Measurements from ENCODE around the gene CADM1.

The CADM1 gene

DNA sequence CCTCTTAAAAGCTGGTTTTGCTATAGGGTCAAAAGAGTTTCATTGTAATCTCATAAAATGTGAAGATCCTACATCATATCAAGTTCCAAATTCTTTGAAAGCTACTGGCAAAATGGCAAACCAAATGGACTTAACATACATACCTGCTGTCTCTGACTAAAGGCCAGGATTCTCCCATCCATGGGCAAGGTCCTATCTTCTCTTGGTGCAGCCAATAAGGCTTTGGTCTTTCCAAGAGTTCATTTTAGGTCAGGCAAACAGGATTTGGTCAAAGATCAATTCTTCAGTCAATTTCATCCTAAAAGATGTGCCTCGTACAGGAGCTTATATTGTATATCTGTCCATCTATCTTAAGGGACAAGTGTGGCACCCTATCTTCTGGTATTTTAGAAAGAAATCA, 49.7 kb downstream of the CADM1 start:
- no peak for TF ChIP-seq POLR2AphosphoS5 (IDR thresholded peaks at IDR 0.05; ENCODE audit: low read depth, low read length)
- no peak for TF ChIP-seq FOXP2 (optimal IDR thresholded peaks at IDR 0.05; ENCODE audit: borderline replicate concordance, extremely low read depth, extremely low read length, insufficient read depth)

DNA sequence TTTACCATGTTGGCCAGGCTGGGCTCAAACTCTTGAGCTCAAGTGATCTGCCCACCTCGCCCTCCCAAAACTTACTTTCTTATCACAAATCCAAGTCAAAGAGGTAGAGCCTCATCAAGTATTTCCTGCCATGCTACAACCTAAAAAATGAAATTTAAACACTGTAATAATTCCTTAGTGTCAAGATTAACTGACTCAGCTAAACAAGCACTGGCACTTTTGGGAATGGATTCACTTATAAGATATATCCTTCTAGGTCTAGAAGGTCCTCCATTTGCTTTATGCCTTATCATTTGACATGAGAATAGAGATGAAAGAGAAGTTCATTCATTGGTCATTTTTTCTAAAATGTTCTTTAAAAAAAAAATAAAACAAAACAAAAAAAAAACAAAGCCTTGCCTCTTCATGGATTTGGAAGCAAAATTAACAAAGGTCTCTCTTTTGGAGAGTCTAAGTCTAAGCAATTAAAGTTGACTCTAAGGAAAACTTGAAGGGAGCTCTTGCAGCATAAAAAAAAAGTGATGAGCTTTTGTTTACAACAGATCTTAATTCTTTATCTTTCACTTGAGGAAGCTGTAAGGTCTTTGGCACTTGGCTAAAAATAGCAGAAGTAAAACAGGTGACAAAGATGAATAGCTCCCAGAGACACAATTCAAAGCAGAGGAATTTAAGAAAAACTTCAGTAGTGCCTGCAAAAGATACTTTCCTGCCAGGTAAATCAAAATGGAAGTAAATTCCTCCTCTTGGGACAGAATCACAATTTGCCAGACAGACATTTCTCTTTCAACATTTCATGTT, 50.3 kb downstream of the CADM1 start:
- TF ChIP-seq TAF1 (IDR thresholded peaks at IDR 0.05; ENCODE audit: borderline replicate concordance, insufficient read depth, low read length) (no peak), POLR2AphosphoS5 (IDR thresholded peaks at IDR 0.05; ENCODE audit: low read depth, low read length) (no peak), SIN3A (IDR thresholded peaks at IDR 0.05; ENCODE audit: borderline replicate concordance, insufficient read depth, low read length) (no peak), FOXP2 (optimal IDR thresholded peaks at IDR 0.05; ENCODE audit: borderline replicate concordance, extremely low read depth, extremely low read length, insufficient read depth) (no peak)
- TF ChIP-seq, protein P1, sequence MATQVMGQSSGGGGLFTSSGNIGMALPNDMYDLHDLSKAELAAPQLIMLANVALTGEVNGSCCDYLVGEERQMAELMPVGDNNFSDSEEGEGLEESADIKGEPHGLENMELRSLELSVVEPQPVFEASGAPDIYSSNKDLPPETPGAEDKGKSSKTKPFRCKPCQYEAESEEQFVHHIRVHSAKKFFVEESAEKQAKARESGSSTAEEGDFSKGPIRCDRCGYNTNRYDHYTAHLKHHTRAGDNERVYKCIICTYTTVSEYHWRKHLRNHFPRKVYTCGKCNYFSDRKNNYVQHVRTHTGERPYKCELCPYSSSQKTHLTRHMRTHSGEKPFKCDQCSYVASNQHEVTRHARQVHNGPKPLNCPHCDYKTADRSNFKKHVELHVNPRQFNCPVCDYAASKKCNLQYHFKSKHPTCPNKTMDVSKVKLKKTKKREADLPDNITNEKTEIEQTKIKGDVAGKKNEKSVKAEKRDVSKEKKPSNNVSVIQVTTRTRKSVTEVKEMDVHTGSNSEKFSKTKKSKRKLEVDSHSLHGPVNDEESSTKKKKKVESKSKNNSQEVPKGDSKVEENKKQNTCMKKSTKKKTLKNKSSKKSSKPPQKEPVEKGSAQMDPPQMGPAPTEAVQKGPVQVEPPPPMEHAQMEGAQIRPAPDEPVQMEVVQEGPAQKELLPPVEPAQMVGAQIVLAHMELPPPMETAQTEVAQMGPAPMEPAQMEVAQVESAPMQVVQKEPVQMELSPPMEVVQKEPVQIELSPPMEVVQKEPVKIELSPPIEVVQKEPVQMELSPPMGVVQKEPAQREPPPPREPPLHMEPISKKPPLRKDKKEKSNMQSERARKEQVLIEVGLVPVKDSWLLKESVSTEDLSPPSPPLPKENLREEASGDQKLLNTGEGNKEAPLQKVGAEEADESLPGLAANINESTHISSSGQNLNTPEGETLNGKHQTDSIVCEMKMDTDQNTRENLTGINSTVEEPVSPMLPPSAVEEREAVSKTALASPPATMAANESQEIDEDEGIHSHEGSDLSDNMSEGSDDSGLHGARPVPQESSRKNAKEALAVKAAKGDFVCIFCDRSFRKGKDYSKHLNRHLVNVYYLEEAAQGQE (IDR thresholded peaks at IDR 0.05; ENCODE audit: insufficient read depth in 1 of 2, low read depth in 2 of 2, low read length in 2 of 2): no peak

DNA sequence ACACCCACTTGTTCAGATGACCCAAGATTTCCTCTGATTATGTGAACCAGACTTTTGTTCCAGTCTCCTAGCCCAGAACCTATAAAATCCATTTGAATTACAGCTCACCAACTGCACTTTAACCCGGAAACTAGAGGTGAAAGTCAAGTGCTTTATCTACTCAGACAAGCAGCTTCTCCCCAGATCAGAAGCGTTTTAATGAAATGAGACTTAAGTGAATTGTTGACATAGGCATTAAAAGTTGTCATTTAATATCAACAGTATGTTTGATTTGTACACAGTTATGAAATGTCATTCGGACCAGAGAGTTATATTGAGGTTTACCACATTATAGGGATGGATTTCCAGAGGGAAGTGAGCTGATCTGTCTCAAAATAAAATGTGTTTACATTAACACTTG, 52.0 kb downstream of the CADM1 start:
- TF ChIP-seq POLR2AphosphoS5 (IDR thresholded peaks at IDR 0.05; ENCODE audit: low read depth, low read length) (no peak), TAF1 (IDR thresholded peaks at IDR 0.05; ENCODE audit: borderline replicate concordance, insufficient read depth, low read length) (no peak), SIN3A (IDR thresholded peaks at IDR 0.05; ENCODE audit: borderline replicate concordance, insufficient read depth, low read length) (no peak), FOXP2 (optimal IDR thresholded peaks at IDR 0.05; ENCODE audit: borderline replicate concordance, extremely low read depth, extremely low read length, insufficient read depth) (no peak)
- TF ChIP-seq, protein P1 (IDR thresholded peaks at IDR 0.05; ENCODE audit: insufficient read depth in 1 of 2, low read depth in 2 of 2, low read length in 2 of 2): no peak

DNA sequence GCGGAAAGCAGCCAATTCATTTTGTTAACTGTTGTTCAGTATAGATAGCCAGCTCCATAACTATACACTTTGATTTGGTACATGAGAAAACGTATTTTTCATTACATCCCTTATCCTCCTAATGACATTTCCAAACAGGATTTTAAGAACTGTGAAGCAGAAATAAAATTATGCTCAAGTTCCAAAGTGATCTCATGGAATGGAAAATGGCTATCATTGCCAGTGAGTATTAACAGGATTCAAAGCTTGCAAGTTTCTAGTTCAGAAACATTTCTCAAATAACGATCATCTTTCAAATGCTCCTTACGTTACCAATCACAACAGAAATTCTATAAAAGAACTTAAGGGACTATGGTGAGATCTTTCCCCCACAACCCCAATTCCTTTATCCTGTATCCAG, 53.7 kb downstream of the CADM1 start:
- TF ChIP-seq, protein P1 (IDR thresholded peaks at IDR 0.05; ENCODE audit: insufficient read depth in 1 of 2, low read depth in 2 of 2, low read length in 2 of 2): no peak

DNA sequence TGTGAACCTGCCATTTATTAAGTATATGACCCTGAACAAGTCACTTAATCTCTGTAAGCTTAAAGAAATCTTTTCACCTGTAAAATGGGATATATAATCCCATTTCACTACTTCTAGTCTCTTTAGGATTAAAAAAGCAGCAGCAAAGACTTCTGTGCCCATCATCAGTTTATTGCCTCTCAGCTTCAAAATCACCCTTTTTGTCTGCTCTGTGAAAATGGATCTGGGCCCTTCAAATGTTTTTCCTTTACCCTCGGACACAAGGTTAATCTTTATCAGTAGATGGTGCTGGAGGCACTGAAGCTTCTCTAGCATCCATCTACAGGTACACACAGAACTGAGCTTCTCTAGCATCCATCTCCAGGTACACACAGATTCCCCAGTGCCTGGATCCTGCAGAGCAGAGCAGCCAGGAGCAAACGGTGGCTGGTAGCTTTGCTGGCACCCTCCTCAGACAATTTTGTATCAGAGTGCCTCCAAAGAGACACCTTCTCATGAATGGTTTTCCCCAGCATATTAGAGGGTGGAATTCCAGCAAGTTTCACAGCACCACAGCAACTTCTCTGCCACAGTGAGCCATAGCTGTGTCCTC, 56.8 kb downstream of the CADM1 start:
- TF ChIP-seq SIN3A (IDR thresholded peaks at IDR 0.05; ENCODE audit: borderline replicate concordance, insufficient read depth, low read length): no peak
- no peak for TF ChIP-seq FOXP2 (optimal IDR thresholded peaks at IDR 0.05; ENCODE audit: borderline replicate concordance, extremely low read depth, extremely low read length, insufficient read depth)
- TF ChIP-seq POLR2AphosphoS5 (IDR thresholded peaks at IDR 0.05; ENCODE audit: low read depth, low read length): no peak
- TF ChIP-seq, protein P1 (IDR thresholded peaks at IDR 0.05; ENCODE audit: insufficient read depth in 1 of 2, low read depth in 2 of 2, low read length in 2 of 2): no peak
- no peak for TF ChIP-seq TAF1 (IDR thresholded peaks at IDR 0.05; ENCODE audit: borderline replicate concordance, insufficient read depth, low read length)

Data from PFSK-1 (cell line).